ENCODE data around the gene CNTNAP4.

The CNTNAP4 gene

DNA sequence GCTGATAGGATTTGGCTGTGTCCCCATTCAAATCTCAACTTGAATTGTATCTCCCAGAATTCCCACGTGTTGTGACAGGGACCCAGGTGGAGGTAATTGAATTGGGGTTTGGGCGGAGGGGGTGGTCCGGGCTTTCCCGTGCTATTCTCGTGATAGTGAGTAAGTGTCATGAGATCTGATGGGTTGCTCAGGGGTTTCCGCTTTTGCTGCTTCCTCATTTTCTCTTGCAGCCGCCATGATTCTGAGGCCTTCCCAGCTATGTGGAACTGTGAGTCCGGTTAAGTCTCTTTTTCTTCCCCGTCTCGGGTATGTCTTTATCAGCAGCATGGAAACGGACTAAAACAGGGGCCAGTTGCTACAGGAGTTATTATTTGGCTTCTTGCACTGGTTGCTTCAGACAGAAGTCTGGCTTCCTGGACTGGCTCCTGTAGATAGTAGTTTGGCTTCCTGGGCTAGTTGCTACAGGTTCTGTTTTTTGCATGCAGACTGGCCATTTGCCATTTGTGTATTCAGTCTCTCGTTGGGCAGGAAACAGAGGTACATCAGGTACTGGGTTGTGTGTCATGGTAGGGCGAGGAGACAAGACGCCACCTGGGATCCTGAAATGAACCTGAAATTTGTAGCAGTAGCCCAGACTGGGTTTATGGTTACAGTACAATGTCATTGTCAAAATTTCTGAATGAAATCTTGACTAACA, 32.6 kb downstream of the CNTNAP4 start:
- DNase-seq: no peak

DNA sequence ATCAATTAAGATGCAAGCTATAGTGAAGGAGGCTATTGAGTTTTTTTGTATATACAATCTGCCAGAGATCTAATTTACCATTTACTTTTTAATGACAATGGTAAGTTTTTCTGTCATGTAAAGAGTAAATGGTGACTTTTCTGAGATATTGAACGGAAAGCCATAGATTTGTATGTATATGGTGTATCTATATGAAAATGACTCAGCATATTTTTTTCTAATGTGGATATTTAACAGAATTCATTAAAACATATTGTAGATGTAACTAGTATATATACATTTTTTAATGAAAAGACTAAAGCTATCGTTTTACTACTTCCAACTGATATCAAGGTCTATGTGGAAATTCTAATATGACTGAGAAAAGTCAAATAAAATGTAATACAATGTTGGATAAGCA, 34.1 kb downstream of the CNTNAP4 start:
- no peak for DNase-seq

DNA sequence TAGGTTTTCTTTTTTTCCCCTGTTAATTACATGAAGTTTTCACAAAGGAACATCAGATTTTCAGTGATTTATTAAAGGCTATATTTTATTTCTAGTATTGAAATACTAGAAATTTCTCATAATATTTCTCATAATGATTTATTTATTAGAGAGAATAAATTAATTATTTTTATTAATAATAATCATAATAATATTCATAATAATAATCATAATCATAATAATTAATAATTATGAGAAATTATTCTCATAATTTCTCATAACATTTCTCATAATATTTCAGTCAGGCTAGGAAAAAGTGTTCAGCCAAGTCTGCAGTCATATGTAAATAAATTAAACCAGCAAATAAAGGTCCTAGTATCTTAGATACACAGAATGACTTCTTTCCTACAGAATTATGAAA, 41.4 kb downstream of the CNTNAP4 start:
- DNase-seq: no peak

DNA sequence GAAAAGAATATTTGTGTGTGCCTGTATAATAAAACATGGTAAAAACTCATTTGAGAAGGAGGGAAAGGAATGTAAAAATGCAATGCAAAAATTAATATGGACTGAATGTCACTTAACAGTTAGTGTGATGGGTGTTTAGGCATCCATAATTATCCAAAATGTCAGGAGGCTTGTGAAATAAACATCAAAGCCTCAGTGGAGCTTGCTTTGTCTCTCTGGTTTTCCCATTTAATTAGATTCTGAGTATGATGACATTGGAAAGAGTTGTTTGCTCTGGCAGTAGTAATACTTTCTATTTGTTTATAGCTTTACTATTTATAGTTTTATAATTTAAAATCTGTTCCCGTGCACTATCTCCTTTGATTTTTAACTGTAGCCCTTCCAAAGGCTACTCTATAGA, 51.9 kb downstream of the CNTNAP4 start:
- no peak for DNase-seq

DNA sequence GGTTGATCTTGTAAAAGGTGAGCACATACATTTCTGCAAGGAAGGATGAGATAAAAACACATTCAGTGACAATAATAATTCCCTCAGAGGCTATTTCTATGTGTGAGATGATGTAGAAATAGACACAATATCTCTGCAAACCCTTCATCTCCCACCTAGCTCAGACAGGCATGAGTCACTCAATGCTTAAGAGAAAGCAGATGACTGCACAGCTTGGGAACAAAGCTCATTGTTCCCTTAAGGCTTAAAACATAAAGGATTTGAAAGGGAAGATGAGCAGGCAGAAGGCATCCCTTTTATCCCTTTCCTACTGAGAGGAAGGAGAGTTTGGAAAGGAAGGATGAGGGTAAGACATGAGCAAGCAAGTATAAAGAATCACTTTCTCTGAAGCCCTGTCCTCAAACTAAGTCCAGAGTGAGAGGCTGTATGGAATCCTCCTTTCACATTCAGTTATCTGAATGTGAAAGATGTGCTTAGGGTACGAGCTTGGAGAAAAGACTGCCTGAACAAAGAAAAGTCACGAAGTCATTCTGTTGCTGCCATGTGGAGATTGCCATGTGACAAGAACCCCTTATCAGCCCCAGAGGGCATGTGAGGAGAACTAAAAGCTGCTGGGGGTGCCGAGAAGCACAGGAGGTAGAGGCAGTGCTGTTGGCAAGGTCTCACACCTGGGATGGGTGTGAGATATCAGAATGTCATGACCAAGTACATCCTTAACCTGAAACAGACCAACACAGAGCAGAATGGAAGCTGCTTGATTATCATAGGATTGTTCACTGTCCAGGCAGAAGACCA, 58.2 kb downstream of the CNTNAP4 start:
- DNase-seq: no peak

DNA sequence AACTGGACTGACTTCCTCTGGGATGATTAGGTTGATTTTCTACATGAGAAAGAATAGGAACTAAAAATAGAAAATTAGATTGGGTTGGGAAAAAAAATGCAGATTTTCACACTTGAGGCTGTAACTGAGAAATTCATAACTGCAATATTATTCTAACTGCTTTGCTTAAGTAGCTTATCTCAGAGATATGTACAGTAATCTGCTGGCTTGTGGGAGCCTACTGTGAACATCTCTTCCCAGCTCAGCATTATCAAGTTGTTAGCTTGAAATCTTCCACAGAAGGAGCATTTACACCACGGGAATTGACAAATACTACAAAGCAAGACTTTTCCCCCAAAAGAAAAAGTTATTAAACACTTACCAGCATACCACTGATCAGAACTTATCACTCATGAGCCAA, 58.9 kb downstream of the CNTNAP4 start:
- no peak for DNase-seq

DNA sequence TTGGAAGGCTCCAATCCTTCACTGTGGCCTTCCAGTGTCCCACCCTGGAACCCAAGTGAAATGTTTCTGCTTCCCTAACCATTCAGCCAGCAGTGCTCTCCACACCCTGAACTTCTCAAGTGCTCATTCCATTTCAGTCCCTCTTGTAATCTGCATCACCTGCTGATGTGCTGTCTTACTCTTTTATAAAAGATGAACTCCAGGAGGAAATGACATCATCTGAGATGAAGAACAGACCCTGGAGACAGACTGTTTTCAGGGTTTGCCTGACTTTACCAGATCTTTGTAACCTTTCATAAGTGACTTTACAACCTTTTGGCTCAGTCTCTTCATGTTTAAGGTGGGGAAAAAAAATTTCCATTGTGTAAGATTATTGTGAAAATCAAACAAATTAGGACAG, 61.3 kb downstream of the CNTNAP4 start:
- no peak for DNase-seq

DNA sequence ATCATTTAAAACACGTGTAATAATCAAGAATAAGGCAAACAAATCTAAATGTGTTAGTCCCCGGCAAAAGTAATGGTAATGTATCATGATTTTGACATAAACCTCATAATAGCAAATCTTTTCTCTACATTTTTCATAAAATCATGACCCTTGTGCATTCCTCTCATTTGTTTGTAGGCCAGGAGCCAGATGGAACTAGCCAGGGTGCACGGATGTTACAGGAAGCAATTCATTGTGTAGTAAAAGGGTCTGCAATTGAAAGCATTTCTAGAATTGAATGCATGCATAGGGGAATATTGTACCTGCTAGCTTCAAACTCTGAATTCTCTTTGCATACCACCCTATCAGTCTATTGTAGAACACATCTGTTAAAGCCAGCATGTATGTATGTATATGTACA, 66.6 kb downstream of the CNTNAP4 start:
- DNase-seq: no peak

DNA sequence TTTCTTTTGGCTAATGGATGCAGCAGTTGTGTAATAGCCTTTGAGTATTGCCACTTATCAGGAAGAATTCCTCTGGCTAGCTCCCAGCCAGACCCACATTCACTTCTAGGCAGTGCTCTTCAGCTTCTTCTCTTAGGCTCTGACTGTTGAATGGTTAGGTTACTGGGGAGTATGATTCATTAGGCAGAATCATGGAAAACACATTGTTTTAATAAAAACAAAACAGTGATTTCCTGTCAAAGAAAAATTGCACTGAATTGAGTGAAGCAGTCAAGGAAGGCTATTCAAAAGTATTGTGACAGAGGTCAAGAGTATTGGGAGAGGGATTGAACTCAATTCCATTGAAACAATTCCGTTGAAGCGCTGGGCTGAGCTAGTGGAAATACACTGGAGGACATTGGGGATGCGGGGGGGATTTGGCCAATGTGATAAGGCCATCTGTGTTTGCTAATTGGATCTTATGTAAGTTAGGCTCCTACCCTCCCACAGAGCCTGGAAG, 68.0 kb downstream of the CNTNAP4 start:
- no peak for DNase-seq

DNA sequence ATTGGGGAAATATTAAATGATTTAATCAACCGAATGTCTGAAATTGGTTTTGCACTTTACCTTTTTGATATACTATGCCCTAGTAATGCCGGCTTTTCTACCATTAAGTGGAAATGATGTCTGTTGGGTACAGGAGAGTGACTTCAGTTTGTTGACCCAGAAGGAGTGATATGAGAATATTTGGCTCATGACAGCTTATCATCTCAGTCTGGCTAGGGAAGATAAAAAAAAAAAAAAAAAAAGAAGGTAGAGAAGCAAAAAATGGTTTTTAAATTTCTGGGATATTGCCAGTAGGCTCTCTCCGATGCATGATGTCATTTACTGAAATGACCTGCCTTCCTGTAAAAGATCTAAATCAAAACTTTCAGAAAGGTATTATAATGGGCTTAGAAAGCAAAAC, 69.0 kb downstream of the CNTNAP4 start:
- DNase-seq: no peak

DNA sequence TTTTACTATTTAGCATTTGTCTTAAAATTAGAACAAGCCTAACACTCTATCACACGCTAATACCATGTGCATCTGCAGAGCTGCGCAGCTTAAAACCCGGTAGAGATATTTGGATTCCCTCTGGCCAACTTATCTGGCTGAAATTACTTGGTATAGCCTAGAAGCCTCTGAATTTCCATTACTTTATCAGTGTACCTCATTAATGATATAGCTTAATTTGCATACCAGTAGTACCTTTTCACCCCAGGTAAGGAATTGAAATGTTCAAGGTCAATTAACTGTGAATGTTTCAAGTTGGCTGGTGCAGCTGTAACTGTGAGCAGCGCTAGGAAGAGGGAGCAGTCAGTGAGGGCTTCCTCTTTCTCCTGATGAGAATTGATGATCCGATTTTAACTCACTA, 74.2 kb downstream of the CNTNAP4 start:
- DNase-seq: no peak

DNA sequence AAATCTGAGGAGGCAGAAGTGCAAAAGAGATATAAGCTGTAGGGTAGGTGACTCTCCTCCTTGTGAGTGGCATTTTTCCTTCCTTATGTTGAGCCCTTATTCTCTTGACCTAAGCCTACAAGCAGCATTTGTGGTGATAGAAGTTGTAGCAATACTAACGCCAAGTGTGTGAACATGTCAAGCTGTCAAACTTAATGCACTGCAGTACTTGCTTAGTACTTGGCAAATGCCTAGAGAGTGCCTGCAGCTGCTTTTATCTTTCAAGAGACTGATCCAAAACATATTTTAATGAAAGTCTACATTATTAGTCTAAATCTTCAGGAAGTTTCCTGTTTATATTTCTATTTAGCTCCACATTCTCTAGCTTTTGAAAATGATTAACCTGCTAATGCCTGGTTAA, 83.2 kb downstream of the CNTNAP4 start:
- no peak for DNase-seq

DNA sequence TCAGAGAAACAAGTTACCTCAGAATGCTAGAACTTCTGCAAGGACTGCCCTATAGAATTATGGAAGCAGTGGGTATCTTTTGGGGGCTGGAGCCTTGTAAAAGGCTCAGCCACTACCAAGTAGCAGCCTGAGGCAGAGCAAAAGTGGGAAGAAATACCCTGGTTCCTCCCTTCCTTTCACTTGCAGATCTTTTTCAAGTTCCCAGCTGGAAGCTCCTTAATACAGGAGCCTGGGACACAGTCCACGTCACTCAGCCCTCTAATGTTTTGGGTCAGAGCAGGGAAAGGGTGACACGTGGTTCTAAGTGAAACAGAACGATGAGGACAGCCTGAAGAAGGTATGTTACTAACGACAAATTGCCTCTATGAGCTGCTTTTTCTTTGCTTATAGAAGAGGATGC, 93.1 kb downstream of the CNTNAP4 start:
- DNase-seq: no peak

DNA sequence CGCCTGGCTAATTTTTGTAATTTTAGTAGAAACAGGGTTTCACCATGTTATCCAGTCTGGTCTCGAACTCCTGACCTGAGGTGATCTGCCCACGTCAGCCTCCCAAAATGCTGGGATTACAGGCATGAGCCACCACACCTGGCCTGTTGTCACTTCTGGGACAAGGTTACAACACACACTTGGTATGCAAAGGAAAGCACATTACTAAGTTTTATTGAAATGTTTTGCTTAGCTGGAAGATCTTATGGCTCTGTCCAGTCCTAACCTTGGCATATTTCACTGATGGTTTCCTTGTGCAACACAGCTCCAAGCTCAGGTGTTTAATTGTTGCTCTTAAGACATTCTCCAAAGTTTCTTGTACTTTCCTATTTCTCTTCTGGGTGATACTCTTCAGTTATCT, 94.2 kb downstream of the CNTNAP4 start:
- DNase-seq: no peak

DNA sequence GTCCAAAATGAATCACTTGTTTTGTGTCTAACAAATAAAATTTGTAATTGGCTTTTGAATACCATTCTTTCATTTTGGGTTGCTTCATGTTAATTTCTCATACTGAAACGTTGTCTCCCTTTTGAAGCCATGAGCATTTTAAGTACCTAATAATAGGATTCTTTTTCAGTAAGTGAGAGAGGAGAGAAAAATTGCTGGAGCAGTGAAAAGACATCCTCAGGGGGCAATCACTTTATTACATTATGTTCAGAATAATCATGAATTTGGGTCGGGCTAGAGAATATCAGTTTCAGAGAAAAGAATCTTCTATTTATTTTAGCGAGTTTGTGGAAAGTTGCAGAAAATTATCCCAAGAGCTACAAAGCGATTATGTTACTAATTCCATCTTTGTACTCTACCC, 96.8 kb downstream of the CNTNAP4 start:
- no peak for DNase-seq

DNA sequence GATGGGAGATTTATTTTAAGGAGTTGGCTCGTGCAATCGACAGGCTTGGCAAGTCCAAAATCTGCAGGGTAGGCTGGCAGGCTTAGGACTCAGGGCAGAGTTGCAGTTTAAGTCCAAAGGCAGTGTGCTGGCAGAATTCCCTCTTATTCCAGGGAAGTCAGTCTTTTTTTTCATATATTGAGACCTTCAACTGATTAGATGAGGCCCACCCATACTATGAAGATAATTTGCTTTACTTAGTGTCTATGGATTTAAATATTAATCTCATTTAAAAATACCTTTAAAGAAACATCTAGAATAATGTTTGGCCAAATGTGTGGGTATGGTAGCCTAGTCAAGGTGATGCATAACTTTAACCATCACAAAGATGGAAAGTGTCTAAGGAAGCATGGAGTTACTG, 99.8 kb downstream of the CNTNAP4 start:
- no peak for DNase-seq

DNA sequence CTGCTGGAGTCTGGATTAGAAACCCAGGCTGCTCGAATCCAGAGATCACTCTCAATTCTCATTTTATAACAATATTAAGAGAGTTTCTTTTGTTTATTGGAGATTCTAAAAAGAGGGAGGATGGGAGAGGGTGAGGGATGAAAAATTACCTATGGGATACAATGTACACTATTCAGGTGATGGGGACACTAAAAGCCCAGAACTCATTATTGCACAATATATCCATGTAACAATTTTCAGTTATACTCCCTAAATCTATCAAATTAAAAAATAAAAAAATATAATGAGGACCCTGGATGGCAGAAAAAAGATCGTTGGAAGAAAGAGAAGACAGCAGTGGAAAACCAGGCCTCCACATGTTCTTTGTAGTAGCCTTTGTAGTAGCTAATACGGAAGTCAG, 100.8 kb downstream of the CNTNAP4 start:
- DNase-seq: no peak

DNA sequence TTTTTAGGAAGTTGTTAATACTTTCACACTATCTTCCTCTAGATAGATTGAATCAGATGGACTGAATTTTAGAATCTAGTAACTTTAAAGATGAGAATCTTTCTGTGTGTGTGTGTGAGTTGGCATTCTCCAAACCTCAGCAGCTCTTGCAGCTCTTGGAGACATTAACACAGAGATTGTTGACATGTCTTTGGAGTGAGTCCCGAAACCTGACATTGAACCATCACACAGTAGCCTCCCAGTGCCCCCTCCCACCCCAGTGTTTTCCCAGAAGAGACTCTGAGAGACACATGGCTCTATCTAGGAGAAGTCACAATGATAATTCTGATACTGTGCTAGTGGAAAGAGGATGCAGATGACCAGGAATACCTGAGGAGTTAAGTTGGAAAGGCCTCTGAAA, 103.9 kb downstream of the CNTNAP4 start:
- DNase-seq: no peak

DNA sequence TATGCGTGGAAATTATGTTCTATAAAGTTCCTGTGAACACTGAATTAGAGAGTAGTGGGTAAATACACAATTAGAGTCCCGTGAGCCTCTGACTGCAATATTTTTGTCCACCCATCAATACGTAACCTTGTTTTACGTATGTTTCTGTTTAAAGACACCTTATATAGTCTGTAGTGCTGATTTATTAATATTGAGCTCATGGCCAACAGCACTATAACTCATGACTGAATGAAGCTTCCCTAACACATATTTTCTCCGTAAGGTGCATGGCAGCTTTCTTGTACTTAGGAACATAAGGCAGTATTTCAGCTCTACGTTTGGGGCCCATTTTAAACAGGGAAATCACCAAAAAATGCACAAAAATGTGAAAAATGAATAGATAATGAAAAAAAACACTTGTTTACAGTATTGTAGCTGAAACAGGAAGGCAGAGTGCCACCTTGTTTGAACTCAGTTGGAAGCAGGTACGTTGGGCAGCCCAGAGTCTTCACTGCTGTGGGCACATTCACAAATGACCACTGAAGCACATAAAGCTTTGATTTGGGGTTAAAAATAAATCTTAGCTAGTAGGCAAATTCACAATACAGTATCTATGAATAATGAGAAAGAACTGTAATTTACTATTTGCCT, 108.5 kb downstream of the CNTNAP4 start:
- no peak for DNase-seq

DNA sequence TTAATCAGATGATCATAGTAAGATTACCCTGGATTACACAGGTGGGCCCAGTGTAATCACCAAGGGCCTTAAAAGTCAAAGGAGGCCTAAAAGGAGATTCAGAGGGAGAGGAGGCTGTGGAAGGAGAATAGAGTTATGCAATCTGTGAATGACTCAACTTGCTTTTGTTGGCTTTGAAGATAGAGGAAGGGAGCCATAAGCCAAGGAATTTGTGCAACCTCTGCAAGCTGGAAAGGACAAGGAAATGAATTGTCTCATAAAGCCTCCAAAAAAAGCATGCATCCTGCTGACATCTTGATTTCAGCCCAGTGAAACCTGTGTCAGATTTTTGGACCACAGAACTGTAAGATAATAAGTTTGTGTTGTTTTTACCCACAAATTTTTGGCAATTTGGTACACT, 109.6 kb downstream of the CNTNAP4 start:
- DNase-seq: no peak

DNA sequence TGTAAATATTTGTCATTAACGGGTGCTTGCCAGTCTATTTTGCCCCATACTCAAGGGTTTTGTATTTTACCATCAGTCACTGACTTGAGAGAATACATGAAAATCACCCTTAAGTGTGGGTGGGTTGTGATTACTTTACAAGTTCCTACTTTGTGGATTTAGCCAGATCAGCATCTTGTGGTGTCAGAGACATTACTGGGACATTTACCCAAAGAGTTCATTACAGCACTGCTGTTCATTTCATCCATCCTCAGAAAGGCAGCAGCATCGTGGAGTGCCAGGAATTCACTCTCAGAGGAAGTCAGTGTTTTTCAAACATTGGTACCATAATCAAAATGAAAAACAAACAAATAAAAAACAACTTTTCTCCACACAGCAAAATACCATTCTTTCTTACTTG, 110.8 kb downstream of the CNTNAP4 start:
- no peak for DNase-seq

DNA sequence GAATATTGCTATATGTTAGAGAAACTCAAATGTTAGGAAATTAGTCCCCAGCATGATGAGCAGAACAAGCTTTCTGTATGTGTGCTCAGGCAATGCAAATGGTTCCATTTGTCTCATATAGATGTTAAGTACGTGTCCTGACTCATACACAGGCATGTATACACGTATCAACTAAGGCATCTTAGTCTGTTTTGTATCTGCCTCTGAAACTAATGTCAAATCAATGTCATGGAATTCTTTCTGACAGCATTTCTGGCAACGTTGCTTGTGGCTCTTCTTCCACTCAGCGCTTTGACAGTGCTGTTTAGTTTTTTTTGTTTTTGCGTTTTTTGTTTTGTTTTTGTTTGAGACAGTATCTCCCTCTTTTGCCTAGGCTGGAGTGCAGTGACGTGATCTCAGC, 111.9 kb downstream of the CNTNAP4 start:
- no peak for DNase-seq

DNA sequence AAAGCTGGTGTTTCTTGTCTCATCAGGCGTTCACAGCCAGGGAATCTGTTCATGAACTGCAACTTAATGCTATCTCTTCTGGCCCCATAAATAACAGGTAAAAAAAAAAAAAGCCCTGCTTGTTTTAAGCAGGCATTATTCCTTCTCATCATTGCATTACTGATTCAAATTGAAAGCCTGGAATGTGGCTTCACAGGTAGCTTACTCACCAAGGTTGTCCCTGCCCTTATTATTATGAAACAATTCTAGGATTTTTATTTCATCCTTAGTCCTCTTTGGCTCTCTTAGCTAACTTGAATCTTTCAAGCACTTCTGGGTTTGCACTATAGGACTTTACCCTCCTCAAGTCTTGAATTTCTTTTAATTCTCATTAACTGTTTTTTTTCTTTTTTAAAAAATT, 113.3 kb downstream of the CNTNAP4 start:
- no peak for DNase-seq

DNA sequence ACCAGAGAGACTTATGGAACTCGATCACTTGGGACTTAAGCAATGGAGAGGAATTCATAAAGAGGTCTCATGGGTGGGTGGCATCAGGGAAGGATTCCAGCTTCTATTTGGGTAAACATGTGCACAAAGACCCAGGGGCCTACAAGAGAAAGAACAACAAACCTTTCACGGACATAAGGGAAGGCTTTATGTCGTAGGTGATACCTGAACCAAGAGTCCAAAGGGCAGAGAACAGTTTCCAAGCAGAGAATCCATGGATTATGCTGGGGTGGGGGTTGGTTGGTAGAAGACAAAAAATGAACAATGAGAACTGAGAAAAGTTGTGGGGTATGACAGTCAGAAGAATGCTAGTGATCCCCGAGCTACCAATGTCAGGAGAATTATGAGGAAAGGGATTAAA, 119.8 kb downstream of the CNTNAP4 start:
- no peak for DNase-seq

All from activated CD4-positive, alpha-beta T cell treated with anti-CD3 and anti-CD28 coated beads for 1 hour (primary cell).